Measurements from ENCODE around the gene GORAB.

Gene GORAB

DNA sequence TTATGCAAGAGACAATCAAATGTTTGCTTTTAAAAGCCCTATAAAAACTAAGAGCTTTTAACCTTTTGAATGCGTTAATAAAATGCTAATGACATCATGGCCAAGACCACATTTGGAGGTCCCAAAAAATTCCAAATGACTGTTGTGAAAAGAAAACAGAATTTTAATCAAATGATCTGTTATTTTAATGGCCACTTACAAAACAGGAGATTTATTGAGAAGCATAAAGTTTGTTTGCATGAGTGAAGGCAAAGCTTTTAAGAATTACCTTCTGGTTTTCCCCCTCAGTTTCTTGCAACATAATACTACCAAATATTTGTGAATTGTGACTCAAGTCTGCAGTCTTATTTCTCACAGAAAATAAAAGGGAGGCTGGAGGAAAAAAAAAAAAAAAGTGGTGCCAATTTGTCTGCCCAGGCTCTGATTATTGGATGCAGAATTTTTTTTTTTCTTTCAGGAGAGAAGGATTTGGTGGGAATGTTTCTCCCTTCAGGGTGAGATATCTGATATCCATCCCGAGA, 60.7 kb downstream of the GORAB start:
- DNase-seq (ENCODE audit: low read depth) = no peak

DNA sequence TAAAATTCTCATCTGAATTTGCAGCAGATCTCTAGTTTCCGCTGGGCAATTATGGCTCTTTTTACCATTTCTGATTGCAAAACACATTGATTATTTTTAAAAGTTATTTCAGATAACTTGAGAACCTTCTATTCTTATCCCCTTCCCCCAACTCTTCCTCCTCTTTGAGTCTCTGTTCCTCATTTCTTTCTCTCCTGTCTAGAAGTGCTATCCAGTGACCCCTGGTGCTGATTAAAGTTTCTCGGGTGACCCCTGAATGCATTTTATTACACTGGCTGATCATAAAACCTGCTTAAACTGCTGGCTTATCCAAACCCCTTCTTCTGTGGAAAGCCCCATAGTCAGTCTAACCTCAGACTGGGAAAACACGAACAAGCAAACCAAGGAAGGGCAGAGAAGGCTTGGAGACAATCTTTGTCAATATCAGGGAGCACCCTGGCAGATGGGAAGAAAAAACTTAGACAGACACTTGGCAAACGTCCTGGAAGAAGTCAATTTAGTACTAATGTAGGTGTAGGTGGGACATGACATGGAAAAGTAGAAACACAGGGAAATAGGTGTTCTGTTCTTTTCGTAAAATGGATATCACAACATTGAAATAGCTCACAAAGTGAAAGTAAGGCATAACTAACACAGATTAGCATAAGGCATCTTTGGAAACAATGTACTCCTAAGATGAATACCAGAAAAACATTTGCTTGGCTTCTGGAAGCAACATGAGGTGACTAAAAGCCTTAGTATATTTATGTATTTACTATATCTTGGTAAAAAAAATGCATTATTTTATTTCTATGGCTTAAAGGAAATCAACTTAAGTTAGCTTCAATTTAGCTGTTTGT, 61.4 kb downstream of the GORAB start:
- DNase-seq (ENCODE audit: low read depth) = no peak

DNA sequence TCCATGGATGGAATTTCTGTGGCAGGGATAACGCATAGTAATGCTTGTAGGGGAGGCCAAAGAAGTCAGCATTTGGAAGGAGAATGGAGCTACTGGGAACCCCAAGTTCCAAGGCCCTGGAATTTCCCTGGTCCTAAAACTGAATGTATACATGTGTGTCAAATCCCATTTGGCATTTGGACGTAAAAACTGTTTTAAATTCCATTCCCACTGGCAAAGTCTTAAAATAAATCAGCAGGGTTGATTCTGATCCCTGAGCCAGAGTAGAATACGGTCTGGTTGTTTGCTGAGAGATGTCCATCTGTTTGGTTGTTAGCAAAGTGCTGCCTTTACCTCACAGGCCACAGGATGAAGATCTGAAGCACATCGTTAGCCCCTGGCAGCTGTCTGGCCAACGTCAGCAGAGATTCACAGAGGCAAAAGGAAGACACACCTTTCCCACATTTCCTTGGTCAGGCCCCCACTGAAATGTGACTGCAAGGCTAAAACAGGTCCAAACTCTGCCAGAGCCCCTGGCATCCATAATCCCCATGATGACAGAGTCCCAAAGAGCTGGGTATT, 62.2 kb downstream of the GORAB start:
- no peak for DNase-seq (ENCODE audit: low read depth)

DNA sequence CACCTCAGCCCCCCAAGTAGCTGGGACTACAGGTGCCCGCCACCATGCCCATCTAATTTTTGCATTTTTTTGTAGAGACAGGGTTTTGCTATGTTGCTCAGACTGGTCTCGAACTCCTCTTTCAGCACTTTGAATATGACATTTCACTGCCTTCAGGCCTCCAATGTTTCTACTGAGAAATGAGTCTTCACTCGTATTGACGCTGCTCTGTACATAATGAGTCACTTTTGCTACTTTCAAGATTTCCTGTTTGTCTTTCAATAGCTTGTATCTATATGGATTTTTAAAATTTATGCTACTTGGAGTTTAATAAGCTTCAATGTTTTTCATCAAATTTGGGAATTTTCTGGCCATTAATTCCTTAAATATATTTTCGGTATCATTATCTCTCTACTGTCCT, 64.7 kb downstream of the GORAB start:
- DNase-seq (ENCODE audit: low read depth) = no peak

DNA sequence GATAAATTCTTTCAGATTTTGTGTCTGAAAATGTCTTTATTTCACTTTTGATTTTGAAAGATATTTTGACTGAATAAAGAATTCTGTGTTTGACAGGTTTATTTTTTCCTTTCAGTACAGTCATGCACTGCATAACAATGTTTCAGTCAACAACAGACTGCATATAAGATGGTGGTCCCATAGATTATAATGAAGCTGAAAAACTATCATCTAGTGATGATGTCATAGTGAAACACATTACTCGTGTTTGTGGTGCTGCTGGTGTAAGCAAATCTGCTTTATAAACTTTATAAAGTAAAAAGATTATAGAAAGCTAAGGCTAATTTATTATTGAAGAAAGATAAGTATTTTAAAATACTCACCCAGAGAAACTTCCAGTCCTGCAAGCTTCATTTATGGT, 66.7 kb downstream of the GORAB start:
- no peak for DNase-seq (ENCODE audit: low read depth)

DNA sequence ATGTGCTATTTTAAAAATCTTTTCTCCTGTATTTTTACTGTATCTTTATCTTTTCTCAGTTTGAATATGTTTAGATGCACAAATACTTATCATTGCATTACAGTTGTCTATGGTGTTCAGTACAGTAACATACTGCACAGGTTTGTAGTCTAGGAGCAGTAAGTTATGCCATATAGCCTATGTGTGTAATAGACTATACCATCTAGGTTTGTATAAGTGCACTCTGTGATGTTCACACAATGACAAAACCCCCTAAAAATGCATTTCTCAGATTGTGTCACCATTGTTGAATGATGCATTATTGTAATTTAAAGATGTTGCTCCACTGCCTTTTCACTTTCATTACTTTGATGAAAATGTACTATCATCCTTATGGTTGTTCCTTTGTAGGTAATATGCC, 67.1 kb downstream of the GORAB start:
- DNase-seq (ENCODE audit: low read depth) = no peak

DNA sequence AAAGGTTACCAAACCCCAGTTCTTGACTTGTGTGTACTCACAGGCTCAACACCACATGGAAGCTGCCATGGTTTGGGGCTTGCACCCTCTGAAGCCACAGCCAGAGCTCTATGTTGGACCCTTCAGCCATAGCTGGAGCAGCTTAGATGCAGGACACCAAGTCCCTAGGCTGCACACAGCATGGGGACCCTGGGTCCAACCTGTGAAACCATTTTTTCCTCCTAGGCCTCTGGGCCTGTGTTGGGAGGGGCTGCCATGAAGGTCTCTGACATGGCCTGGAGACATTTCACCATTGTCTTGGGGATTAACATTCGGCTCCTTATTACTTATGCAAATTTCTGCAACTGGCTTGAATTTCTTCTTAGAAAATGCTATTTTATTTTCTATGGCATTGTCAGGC, 69.9 kb downstream of the GORAB start:
- DNase-seq (ENCODE audit: low read depth) = no peak

Measured in stimulated activated CD8-positive, alpha-beta memory T cell treated with anti-CD3 and anti-CD28 coated beads, Interleukin-15, amount 100 ng/mL, for 1 hour (primary cell).